Measurements from ENCODE around the gene MYO3B.

- TF ChIP-seq CTCF (conservative IDR thresholded peaks at IDR 0.05) = no peak
- no peak for TF ChIP-seq ZFX (IDR thresholded peaks at IDR 0.05)
Observed at GRCh38 chr2:170196963-170197362, 19.0 kb downstream of the MYO3B start.
